ENCODE data around the gene DYNLRB2. TPM values are rescaled to one million over a fixed set of nuclear protein-coding genes. Genes with fewer than 3 reads are reported as not detected.

The DYNLRB2 gene
- total RNA-seq, 2 experiments from 2014 or later: 0.31 TPM; not detected in 1

DNA sequence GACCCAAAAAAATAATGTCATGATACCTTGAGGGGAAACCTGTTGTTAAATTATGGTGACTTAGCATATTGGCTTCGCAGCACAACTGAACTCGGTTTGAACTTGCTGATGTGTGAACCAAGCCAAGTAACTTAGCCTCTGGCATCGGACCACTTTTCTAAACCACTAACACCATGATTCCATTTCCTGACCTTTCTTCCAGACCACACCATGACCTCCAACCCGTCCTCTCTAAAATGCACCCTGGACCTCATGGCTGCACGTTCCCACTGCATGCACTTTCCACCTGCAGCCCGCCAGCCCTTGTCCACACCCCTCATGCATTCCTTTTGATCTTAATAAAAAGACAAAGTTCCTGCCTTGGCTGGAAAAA, 29.3 kb downstream of the DYNLRB2 start:
- H3K9me3 Mint-ChIP-seq: peaks cover 7% of the 10 kb centered on the region
- DNase-seq (no peak), ATAC-seq (ENCODE audit: poor library complexity) (no peak)
- no peaks in the 10 kb centered on the region for H3K27me3 ChIP-seq (ENCODE audit: control insufficient read depth in 1 of 2, insufficient read depth in 2 of 2, low read length in 2 of 2)
- H3K36me3 Mint-ChIP-seq (ENCODE audit: low read depth): no peaks in the 10 kb centered on the region
- TF ChIP-seq CTCF (IDR thresholded peaks at IDR 0.05): no peak
- H3K4me1 Mint-ChIP-seq (ENCODE audit: low read depth): peaks cover 26% of the 10 kb centered on the region
- H3K4me3 ChIP-seq (ENCODE audit: low read length): no peak overlapping the region
- H3K4me3 Mint-ChIP-seq: peak overlapping the region; percentile 26
- intact Hi-C loops (cut with DNase I, micrococcal nuclease): no loop called here
- peaks cover 0 to 8% of the 10 kb centered on the region in 2 experiments for H3K9me3 ChIP-seq (ENCODE audit: control insufficient read depth in 1 of 2, insufficient read depth in 1 of 2, low read length in 2 of 2)
- ChIA-PET CTCF (interaction anchor here (1.6 kb wide), 1 partner anchor 10 kb away, joined by 5 read pairs; no protein-coding TSS in a partner anchor), POLR2A (interaction anchor here (1.0 kb wide), 1 partner anchor 10 kb away, joined by 3 read pairs; no protein-coding TSS in a partner anchor)
- peak overlapping the region; percentile 4 for H3K27ac Mint-ChIP-seq
- no peaks in the 10 kb centered on the region for H3K36me3 ChIP-seq (ENCODE audit: insufficient read depth, low read length)
- H3K27me3 Mint-ChIP-seq: no peaks in the 10 kb centered on the region
- no peak overlapping the region for H3K27ac ChIP-seq (ENCODE audit: low read depth in 1 of 2, low read length in 2 of 2)
- H3K4me1 ChIP-seq (ENCODE audit: insufficient read depth, low read length): peaks cover 17% of the 10 kb centered on the region

GRCh38 chr16:80573700-80574120, 32.9 kb downstream of the DYNLRB2 start:
- H3K36me3 ChIP-seq (ENCODE audit: insufficient read depth, low read length): no peaks in the 10 kb centered on the region
- H3K27ac ChIP-seq (ENCODE audit: low read depth in 1 of 2, low read length in 2 of 2): no peak overlapping the region
- H3K9me3 ChIP-seq (ENCODE audit: control insufficient read depth in 1 of 2, insufficient read depth in 1 of 2, low read length in 2 of 2): peaks cover 0 to 11% of the 10 kb centered on the region in 2 experiments
- no peaks in the 10 kb centered on the region for H3K27me3 ChIP-seq (ENCODE audit: control insufficient read depth in 1 of 2, insufficient read depth in 2 of 2, low read length in 2 of 2)
- Mint-ChIP-seq H3K27me3 (no peaks in the 10 kb centered on the region), H3K4me3 (no peak overlapping the region), H3K36me3 (ENCODE audit: low read depth) (no peaks in the 10 kb centered on the region), H3K27ac (no peak overlapping the region), H3K9me3 (peaks cover 7% of the 10 kb centered on the region), H3K4me1 (ENCODE audit: low read depth) (peaks cover 31% of the 10 kb centered on the region)
- TF ChIP-seq CTCF (IDR thresholded peaks at IDR 0.05): no peak
- DNase-seq: no peak
- intact Hi-C loops (cut with DNase I, micrococcal nuclease): no loop called here
- peaks cover 21% of the 10 kb centered on the region for H3K4me1 ChIP-seq (ENCODE audit: insufficient read depth, low read length)
- CTCF ChIA-PET: no interaction called here
- H3K4me3 ChIP-seq (ENCODE audit: low read length): no peak overlapping the region
- POLR2A ChIA-PET: interaction anchor here (2.4 kb wide), 1 partner anchor 10 kb away, joined by 6 read pairs; no protein-coding TSS in a partner anchor
- no peak for ATAC-seq (ENCODE audit: poor library complexity)

DNA sequence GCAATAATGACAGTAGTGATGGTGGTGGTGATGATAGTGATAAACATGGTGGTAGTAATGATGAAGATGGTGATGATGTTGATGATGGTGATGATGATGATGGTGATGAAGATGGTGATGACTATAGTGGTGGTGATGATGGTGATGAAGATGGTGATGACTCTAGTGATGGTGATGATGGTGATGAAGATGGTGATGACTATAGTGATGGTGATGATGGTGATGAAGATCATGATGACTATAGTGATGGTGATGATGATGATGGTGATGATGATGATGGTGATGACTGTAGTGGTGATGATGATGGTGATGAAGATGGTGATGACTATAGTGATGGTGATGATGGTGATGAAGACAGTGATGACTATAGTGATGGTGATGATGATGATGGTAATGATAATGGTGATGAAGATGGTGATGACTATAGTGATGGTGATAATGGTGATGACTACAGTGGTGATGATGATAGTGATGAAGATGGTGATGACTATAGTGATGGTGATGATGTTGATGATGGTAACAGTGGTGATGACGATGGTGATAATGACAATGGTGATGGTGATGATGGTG, 35.6 kb downstream of the DYNLRB2 start:
- POLR2A ChIA-PET: no interaction called here
- intact Hi-C loops (cut with DNase I, micrococcal nuclease): no loop called here
- ATAC-seq (ENCODE audit: poor library complexity) (no peak), DNase-seq (no peak)
- Histone ChIP-seq H3K36me3 (ENCODE audit: insufficient read depth, low read length) (no peaks in the 10 kb centered on the region), H3K9me3 (ENCODE audit: control insufficient read depth in 1 of 2, insufficient read depth in 1 of 2, low read length in 2 of 2) (peaks cover 0 to 7% of the 10 kb centered on the region in 2 experiments), H3K4me3 (ENCODE audit: low read length) (no peak overlapping the region), H3K27me3 (ENCODE audit: control insufficient read depth in 1 of 2, insufficient read depth in 2 of 2, low read length in 2 of 2) (no peaks in the 10 kb centered on the region), H3K4me1 (ENCODE audit: insufficient read depth, low read length) (peaks cover 33% of the 10 kb centered on the region), H3K27ac (ENCODE audit: low read depth in 1 of 2, low read length in 2 of 2) (no peak overlapping the region)
- no peak overlapping the region for H3K27ac Mint-ChIP-seq
- no peak for TF ChIP-seq CTCF (IDR thresholded peaks at IDR 0.05)
- H3K9me3 Mint-ChIP-seq: peaks cover 3% of the 10 kb centered on the region
- no peak overlapping the region for H3K4me3 Mint-ChIP-seq
- CTCF ChIA-PET: no interaction called here
- H3K4me1 Mint-ChIP-seq (ENCODE audit: low read depth): peaks cover 29% of the 10 kb centered on the region
- H3K27me3 Mint-ChIP-seq: no peaks in the 10 kb centered on the region
- H3K36me3 Mint-ChIP-seq (ENCODE audit: low read depth): no peaks in the 10 kb centered on the region
